Measurements from ENCODE around the gene AP2A2. TPM values are rescaled to one million over a fixed set of nuclear protein-coding genes. Genes with fewer than 3 reads are reported as not detected.

The AP2A2 gene
- total and polyA plus RNA-seq, 8 donors = 15.0 to 350 (median 39.9) TPM

- peaks cover 9 to 25% (median 20%) of the 10 kb centered on the region in 4 donors for H3K36me3 ChIP-seq
- H3K4me3 ChIP-seq = no peak overlapping the region
- peak overlapping the region in 1 of 5 donors; percentile 51 for H3K27ac ChIP-seq
- H3K27me3 ChIP-seq = no peaks in the 10 kb centered on the region
- intact Hi-C loops (cut with DNase I; ENCODE audit: low total_unique reads) = no loop called here
- DNase-seq = peak in 1 of 2 donors; percentile 66
- no peaks in the 10 kb centered on the region for H3K9me3 ChIP-seq
- TF ChIP-seq POLR2A (IDR thresholded peaks at IDR 0.05) (no peak), POLR2AphosphoS5 (IDR thresholded peaks at IDR 0.05) (no peak), EP300 (IDR thresholded peaks at IDR 0.05) (no peak)
- TF ChIP-seq, protein P1, sequence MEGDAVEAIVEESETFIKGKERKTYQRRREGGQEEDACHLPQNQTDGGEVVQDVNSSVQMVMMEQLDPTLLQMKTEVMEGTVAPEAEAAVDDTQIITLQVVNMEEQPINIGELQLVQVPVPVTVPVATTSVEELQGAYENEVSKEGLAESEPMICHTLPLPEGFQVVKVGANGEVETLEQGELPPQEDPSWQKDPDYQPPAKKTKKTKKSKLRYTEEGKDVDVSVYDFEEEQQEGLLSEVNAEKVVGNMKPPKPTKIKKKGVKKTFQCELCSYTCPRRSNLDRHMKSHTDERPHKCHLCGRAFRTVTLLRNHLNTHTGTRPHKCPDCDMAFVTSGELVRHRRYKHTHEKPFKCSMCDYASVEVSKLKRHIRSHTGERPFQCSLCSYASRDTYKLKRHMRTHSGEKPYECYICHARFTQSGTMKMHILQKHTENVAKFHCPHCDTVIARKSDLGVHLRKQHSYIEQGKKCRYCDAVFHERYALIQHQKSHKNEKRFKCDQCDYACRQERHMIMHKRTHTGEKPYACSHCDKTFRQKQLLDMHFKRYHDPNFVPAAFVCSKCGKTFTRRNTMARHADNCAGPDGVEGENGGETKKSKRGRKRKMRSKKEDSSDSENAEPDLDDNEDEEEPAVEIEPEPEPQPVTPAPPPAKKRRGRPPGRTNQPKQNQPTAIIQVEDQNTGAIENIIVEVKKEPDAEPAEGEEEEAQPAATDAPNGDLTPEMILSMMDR (IDR thresholded peaks at IDR 0.05) = no peak
- 47 to 68% (median 53%) methylated on average over 11 to 15 of the region's 15 CpGs for WGBS, 5 donors
- H3K4me1 ChIP-seq = peaks cover 30 to 52% (median 43%) of the 10 kb centered on the region in 4 donors
These were observed 29.7 kb downstream of the AP2A2 start for GRCh38 chr11:955154-956063.

GRCh38 chr11:957212-957920 is 31.7 kb downstream of the AP2A2 start:
- peaks cover 23 to 44% (median 40%) of the 10 kb centered on the region in 4 donors for H3K36me3 ChIP-seq
- H3K4me1 ChIP-seq = peaks cover 20 to 41% (median 33%) of the 10 kb centered on the region in 4 donors
- H3K4me3 ChIP-seq = no peak overlapping the region
- DNase-seq = no peak
- intact Hi-C loops (cut with DNase I; ENCODE audit: low total_unique reads) = no loop called here
- H3K9me3 ChIP-seq = no peaks in the 10 kb centered on the region
- no peaks in the 10 kb centered on the region for H3K27me3 ChIP-seq
- H3K27ac ChIP-seq = no peak overlapping the region
- TF ChIP-seq EP300 (IDR thresholded peaks at IDR 0.05) = no peak
- WGBS, 5 donors = 83 to 88% (median 85%) methylated on average over 11 of the region's 11 CpGs

DNA sequence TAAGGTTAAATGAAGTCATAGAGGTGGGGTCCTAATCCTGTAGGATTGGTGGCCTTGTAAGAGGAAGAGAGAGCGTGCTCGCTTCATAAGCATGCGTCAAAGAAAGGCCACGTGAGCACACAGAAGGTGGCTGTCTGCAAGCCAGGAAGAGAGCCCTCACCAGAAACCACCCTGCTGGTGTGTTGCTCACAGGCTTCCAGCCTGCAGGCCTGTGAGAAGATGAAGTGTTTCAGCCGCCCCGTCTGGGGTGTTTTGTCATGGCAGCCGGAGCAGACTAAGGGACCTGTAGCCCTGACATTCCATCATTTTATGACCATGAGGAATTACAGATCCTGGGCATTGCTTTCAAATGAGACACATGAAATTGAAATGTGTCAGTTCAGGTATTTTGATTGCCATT is 32.4 kb downstream of the AP2A2 start:
- H3K27ac ChIP-seq = no peak overlapping the region
- no peaks in the 10 kb centered on the region for H3K27me3 ChIP-seq
- peaks cover 27 to 52% (median 47%) of the 10 kb centered on the region in 4 donors for H3K36me3 ChIP-seq
- no peaks in the 10 kb centered on the region for H3K9me3 ChIP-seq
- no peak overlapping the region for H3K4me3 ChIP-seq
- peaks cover 13 to 33% (median 26%) of the 10 kb centered on the region in 4 donors for H3K4me1 ChIP-seq
- WGBS, 5 donors = 93 to 98% (median 97%) methylated on average over 7 of the region's 7 CpGs
- intact Hi-C loops (cut with DNase I; ENCODE audit: low total_unique reads) = no loop called here
- no peak for TF ChIP-seq POLR2A (IDR thresholded peaks at IDR 0.05)
- TF ChIP-seq, protein P1 (IDR thresholded peaks at IDR 0.05) = no peak
- TF ChIP-seq EP300 (IDR thresholded peaks at IDR 0.05) = no peak
- no peak for TF ChIP-seq POLR2AphosphoS5 (IDR thresholded peaks at IDR 0.05)
- no peak for DNase-seq

- TF ChIP-seq, protein P1 (IDR thresholded peaks at IDR 0.05) = no peak
- TF ChIP-seq POLR2AphosphoS5 (IDR thresholded peaks at IDR 0.05) = no peak
- TF ChIP-seq POLR2A (IDR thresholded peaks at IDR 0.05) = no peak
- no peak for TF ChIP-seq EP300 (IDR thresholded peaks at IDR 0.05)
- 37 to 68% (median 56%) methylated on average over 14 of the region's 14 CpGs for WGBS, 5 donors
- no peak overlapping the region for H3K27ac ChIP-seq
- peaks cover 6 to 24% (median 19%) of the 10 kb centered on the region in 4 donors for H3K4me1 ChIP-seq
- H3K9me3 ChIP-seq = no peaks in the 10 kb centered on the region
- H3K4me3 ChIP-seq = no peak overlapping the region
- H3K27me3 ChIP-seq = no peaks in the 10 kb centered on the region
- no peak for DNase-seq
- peaks cover 27 to 61% (median 56%) of the 10 kb centered on the region in 4 donors for H3K36me3 ChIP-seq
- intact Hi-C loops (cut with DNase I; ENCODE audit: low total_unique reads) = no loop called here
These were observed 33.4 kb downstream of the AP2A2 start for GRCh38 chr11:959027-959426.

Measured in stomach (tissue), 9 donors.